H9 (cell line): ENCODE measurements around the gene DDX51. TPM values are rescaled to one million over a fixed set of nuclear protein-coding genes. Genes with fewer than 3 reads are reported as not detected.

Experiments
- DNase-seq: peaks from one replicate; pipeline ENCODE4 v3.0.0-alpha.2; 2017
- H2AFZ ChIP-seq: one replicate; pipeline ENCODE4 v1.6.1; 2013; ENCODE audit warnings: mild to moderate bottlenecking, low read length, control low read depth, moderate library complexity
- H2AK5ac ChIP-seq: 2 replicates; pipeline ENCODE4 v1.6.1; 2013; ENCODE audit warnings: low read length, control low read depth, mixed read lengths; ENCODE audit not compliant: insufficient read length
- H2BK120ac ChIP-seq: one replicate; pipeline ENCODE4 v1.6.1; 2013; ENCODE audit warnings: low read depth, mild to moderate bottlenecking, low read length, control low read depth, inconsistent platforms; ENCODE audit not compliant: poor library complexity, severe bottlenecking
- H2BK12ac ChIP-seq: 2 replicates; pipeline ENCODE4 v1.6.1; 2013; ENCODE audit warnings: low read length, control low read depth, mixed read lengths, low read depth; ENCODE audit not compliant: insufficient read length
- H2BK15ac ChIP-seq: 2 replicates; pipeline ENCODE4 v1.6.1; 2013; ENCODE audit warnings: low read depth, low read length, control low read depth
- H2BK20ac ChIP-seq: one replicate; pipeline ENCODE4 v1.6.1; 2013; ENCODE audit warnings: low read depth, mild to moderate bottlenecking, low read length, control low read depth, inconsistent platforms; ENCODE audit not compliant: poor library complexity, severe bottlenecking
- H2BK5ac ChIP-seq: 2 replicates; pipeline ENCODE4 v1.6.1; 2013; ENCODE audit warnings: low read length, control low read depth, mixed read lengths; ENCODE audit not compliant: insufficient read length
- H3K14ac ChIP-seq: 2 replicates; pipeline ENCODE4 v1.6.1; 2013; ENCODE audit warnings: low read length, control low read depth; ENCODE audit not compliant: insufficient read depth
- H3K18ac ChIP-seq: 2 replicates; pipeline ENCODE4 v1.6.1; 2013; ENCODE audit warnings: low read depth, mild to moderate bottlenecking, mixed read lengths, low read length, control low read depth; ENCODE audit not compliant: insufficient read length
- H3K23ac ChIP-seq: 2 replicates; pipeline ENCODE4 v1.6.1; 2013; ENCODE audit warnings: low read length, control low read depth, mixed read lengths, low read depth; ENCODE audit not compliant: insufficient read length
- H3K23me2 ChIP-seq: 2 replicates; pipeline ENCODE4 v1.6.1; 2013; ENCODE audit warnings: low read depth, mild to moderate bottlenecking, mixed read lengths, low read length, control low read depth; ENCODE audit not compliant: insufficient read length, poor library complexity, severe bottlenecking
- H3K27ac ChIP-seq: 2 replicates; pipeline ENCODE4 v1.5.1; 2013; ENCODE audit warnings: low read length, control low read depth, mixed read lengths, low read depth; ENCODE audit not compliant: insufficient read length
- H3K27me3 ChIP-seq: 2 replicates; pipeline ENCODE4 v1.6.1; 2013; ENCODE audit warnings: low read length, control low read depth, inconsistent platforms; ENCODE audit not compliant: insufficient read depth
- H3K4ac ChIP-seq: 2 replicates; pipeline ENCODE4 v1.6.1; 2013; ENCODE audit warnings: low read depth, mild to moderate bottlenecking, control low read depth, inconsistent platforms, low read length, moderate library complexity
- H3K4me1 ChIP-seq: 2 replicates; pipeline ENCODE4 v1.6.1; 2013; ENCODE audit warnings: low read length, control low read depth, inconsistent platforms; ENCODE audit not compliant: insufficient read depth
- H3K4me2 ChIP-seq: 2 replicates; pipeline ENCODE4 v1.6.1; 2013; ENCODE audit warnings: low read length, control low read depth, mixed read lengths; ENCODE audit not compliant: insufficient read length, insufficient read depth
- H3K56ac ChIP-seq: 2 replicates; pipeline ENCODE4 v1.6.1; 2013; ENCODE audit warnings: low read depth, mild to moderate bottlenecking, mixed read lengths, low read length, control low read depth; ENCODE audit not compliant: insufficient read length
- H3K79me1 ChIP-seq: 2 replicates; pipeline ENCODE4 v1.6.1; 2013; ENCODE audit warnings: low read depth, mild to moderate bottlenecking, moderate library complexity, low read length, control low read depth, inconsistent platforms; ENCODE audit not compliant: insufficient read depth, poor library complexity, severe bottlenecking
- H3K79me2 ChIP-seq: 2 replicates; pipeline ENCODE4 v1.6.1; 2013; ENCODE audit warnings: low read length, control low read depth, inconsistent platforms; ENCODE audit not compliant: insufficient read depth
- H3K9ac ChIP-seq: 2 replicates; pipeline ENCODE4 v1.6.1; 2013; ENCODE audit warnings: low read length, control low read depth, mixed read lengths; ENCODE audit not compliant: insufficient read length; ENCODE audit errors: extremely low read depth
- H3K9me3 ChIP-seq: one replicate; pipeline ENCODE4 v1.6.1; 2013; ENCODE audit warnings: low read depth, low read length, inconsistent platforms; ENCODE audit not compliant: control insufficient read depth
- H3T11ph ChIP-seq: one replicate; pipeline ENCODE4 v1.6.1; 2013; ENCODE audit warnings: mild to moderate bottlenecking, low read length, control low read depth, inconsistent platforms
- H4K20me1 ChIP-seq: one replicate; pipeline ENCODE4 v1.6.1; 2013; ENCODE audit not compliant: control insufficient read depth, insufficient read length, insufficient read depth
- H4K5ac ChIP-seq: 2 replicates; pipeline ENCODE4 v1.6.1; 2013; ENCODE audit warnings: low read depth, mild to moderate bottlenecking, mixed read lengths, low read length, control low read depth; ENCODE audit not compliant: insufficient read length
- H4K8ac ChIP-seq: replicated peaks from 2 replicates; pipeline ENCODE4 v1.6.1; 2013; ENCODE audit warnings: low read length, control low read depth, mixed read lengths, low read depth; ENCODE audit not compliant: insufficient read length
- H4K91ac ChIP-seq: 2 replicates; pipeline ENCODE4 v1.6.1; 2013; ENCODE audit warnings: low read depth, mild to moderate bottlenecking, moderate library complexity, mixed read lengths, low read length, control low read depth; ENCODE audit not compliant: insufficient read length
- H3K27ac Mint-ChIP-seq, 3 experiments: 2 replicates in 2 of 3; 3 replicates in 1 of 3; pipeline ENCODE4 v1.8.0; 2020 to 2021; ENCODE audit warnings: mixed read lengths in 3 of 3, mild to moderate bottlenecking in 1 of 3, moderate library complexity in 1 of 3
- H3K27me3 Mint-ChIP-seq: 2 replicates; pipeline ENCODE4 v1.8.0; 2021; ENCODE audit warnings: low read depth, mild to moderate bottlenecking, moderate library complexity, mixed read lengths
- H3K36me3 Mint-ChIP-seq, 3 experiments: 2 replicates in 2 of 3; 3 replicates in 1 of 3; pipeline ENCODE4 v1.8.0; 2020 to 2021; ENCODE audit warnings: low read depth in 3 of 3, mixed read lengths in 3 of 3; ENCODE audit not compliant: insufficient read depth in 1 of 3
- H3K4me1 Mint-ChIP-seq, 2 experiments: 2 replicates each; pipeline ENCODE4 v1.8.0; 2020; ENCODE audit warnings: mixed read lengths in 2 of 2
- H3K4me3 Mint-ChIP-seq, 2 experiments: 2 replicates in 1 of 2; 3 replicates in 1 of 2; pipeline ENCODE4 v1.8.0; 2020 to 2021; ENCODE audit warnings: mild to moderate bottlenecking in 2 of 2, mixed read lengths in 2 of 2, moderate library complexity in 1 of 2
- H3K9me3 Mint-ChIP-seq, 2 experiments: 2 replicates in 1 of 2; 3 replicates in 1 of 2; pipeline ENCODE4 v1.8.0; 2020; ENCODE audit warnings: mild to moderate bottlenecking in 2 of 2, mixed read lengths in 2 of 2, moderate library complexity in 1 of 2
- WGBS: extraction: QIAGEN DNeasy Blood & Tissue Kit; methylation state at CpG from one replicate; pipeline ENCODE4 v1.1.7; 2013; ENCODE audit warnings: missing lambda C conversion rate, low lambda C conversion rate, mixed read lengths; ENCODE audit not compliant: insufficient read length; ENCODE audit errors: extremely low coverage; 5-methylcytosine and 5-hydroxymethylcytosine counted together
- total RNA-seq: library from RNA; stranded (reverse); gene quantifications from 2 replicates; pipeline ENCODE4 v1.2.1, GENCODE V29; 2021
- TF ChIP-seq, protein P1 (sequence below): fragments of 200-600 bp; sonication (generic); conservative IDR thresholded peaks from 3 replicates; pipeline ENCODE4 v1.8.0; 2021; ENCODE audit warnings: antibody characterized with exemption, mild to moderate bottlenecking

The DDX51 gene
- total RNA-seq, 1 experiment from 2014 or later: 37.9 TPM

DNA sequence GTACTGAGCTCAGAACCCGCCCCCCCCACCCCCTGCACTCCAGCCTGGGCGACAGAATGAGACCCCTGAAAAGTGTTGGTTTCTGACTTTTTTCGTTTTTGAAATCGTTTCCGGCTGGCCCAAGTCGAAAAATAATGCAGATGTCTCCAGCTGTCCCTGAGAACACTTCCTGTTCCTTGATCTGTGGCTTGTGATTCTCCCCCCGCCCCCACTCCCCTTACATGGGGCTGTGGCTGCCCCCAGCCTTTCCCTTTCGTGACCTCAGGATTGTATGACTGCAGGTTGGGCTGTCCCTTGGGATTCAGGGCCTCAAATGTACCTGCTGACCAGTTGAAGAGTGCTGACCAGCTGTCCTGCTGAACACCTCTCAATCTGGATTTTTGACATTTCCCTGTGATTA is 34.2 kb upstream of the DDX51 start:
- Histone ChIP-seq H3K18ac (no peak overlapping the region), H3K9ac (no peak overlapping the region), H3K79me2 (no peaks in the 10 kb centered on the region), H3K27ac (no peak overlapping the region), H3K23me2 (no peaks in the 10 kb centered on the region), H2AK5ac (no peak overlapping the region), H2BK15ac (no peak overlapping the region), H3T11ph (no peak overlapping the region), H3K4me2 (no peak overlapping the region), H2BK20ac (no peak overlapping the region), H3K79me1 (no peaks in the 10 kb centered on the region), H4K20me1 (peaks cover 3% of the 10 kb centered on the region), H4K5ac (no peak overlapping the region), H2AFZ (no peak overlapping the region), H3K23ac (no peak overlapping the region), H2BK5ac (no peak overlapping the region), H4K91ac (no peak overlapping the region), H3K9me3 (no peaks in the 10 kb centered on the region), H4K8ac (no peak overlapping the region), H3K4me1 (no peaks in the 10 kb centered on the region), H3K4ac (no peak overlapping the region), H3K27me3 (no peaks in the 10 kb centered on the region; the same call in 1 of the 2 replicates), H2BK12ac (no peak overlapping the region), H3K14ac (no peak overlapping the region), H2BK120ac (no peak overlapping the region), H3K56ac (no peak overlapping the region)
- no peaks in the 10 kb centered on the region; a peak in 1 of 7 replicates for H3K36me3 Mint-ChIP-seq
- H3K27ac Mint-ChIP-seq: no peak overlapping the region
- peaks cover 3 to 4% of the 10 kb centered on the region in 2 experiments; a peak in 2 of 5 replicates for H3K9me3 Mint-ChIP-seq
- WGBS: no CpG with 5 or more reads among the region's 8 CpGs
- no peak overlapping the region for H3K4me3 Mint-ChIP-seq
- DNase-seq: no peak
- peaks cover 80% of the 10 kb centered on the region for H3K27me3 Mint-ChIP-seq
- peaks cover 3 to 5% of the 10 kb centered on the region in 2 experiments; a peak in 3 of 4 replicates for H3K4me1 Mint-ChIP-seq
- TF ChIP-seq, protein P1, sequence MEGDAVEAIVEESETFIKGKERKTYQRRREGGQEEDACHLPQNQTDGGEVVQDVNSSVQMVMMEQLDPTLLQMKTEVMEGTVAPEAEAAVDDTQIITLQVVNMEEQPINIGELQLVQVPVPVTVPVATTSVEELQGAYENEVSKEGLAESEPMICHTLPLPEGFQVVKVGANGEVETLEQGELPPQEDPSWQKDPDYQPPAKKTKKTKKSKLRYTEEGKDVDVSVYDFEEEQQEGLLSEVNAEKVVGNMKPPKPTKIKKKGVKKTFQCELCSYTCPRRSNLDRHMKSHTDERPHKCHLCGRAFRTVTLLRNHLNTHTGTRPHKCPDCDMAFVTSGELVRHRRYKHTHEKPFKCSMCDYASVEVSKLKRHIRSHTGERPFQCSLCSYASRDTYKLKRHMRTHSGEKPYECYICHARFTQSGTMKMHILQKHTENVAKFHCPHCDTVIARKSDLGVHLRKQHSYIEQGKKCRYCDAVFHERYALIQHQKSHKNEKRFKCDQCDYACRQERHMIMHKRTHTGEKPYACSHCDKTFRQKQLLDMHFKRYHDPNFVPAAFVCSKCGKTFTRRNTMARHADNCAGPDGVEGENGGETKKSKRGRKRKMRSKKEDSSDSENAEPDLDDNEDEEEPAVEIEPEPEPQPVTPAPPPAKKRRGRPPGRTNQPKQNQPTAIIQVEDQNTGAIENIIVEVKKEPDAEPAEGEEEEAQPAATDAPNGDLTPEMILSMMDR: no peak
